Mammary epithelial cell (primary cell): Measurements from ENCODE around the gene LRBA.

Experiments
- CTCF ChIP-seq, 2 donors: IDR thresholded peaks in 1 of 2; conservative IDR thresholded peaks in 1 of 2; 2 replicates each; pipeline ENCODE4 v1.5.1; 2011 to 2012; ENCODE audit warnings: inconsistent platforms in 2 of 2, low read length in 2 of 2, mild to moderate bottlenecking in 2 of 2, control low read depth in 1 of 2, low read depth in 1 of 2; ENCODE audit not compliant: insufficient read depth in 1 of 2; ENCODE audit errors: extremely low read depth in 1 of 2
- EZH2 ChIP-seq: IDR thresholded peaks from 2 replicates; pipeline ENCODE4 v1.6.1; 2012; ENCODE audit warnings: low read length, inconsistent platforms, borderline replicate concordance

DNA sequence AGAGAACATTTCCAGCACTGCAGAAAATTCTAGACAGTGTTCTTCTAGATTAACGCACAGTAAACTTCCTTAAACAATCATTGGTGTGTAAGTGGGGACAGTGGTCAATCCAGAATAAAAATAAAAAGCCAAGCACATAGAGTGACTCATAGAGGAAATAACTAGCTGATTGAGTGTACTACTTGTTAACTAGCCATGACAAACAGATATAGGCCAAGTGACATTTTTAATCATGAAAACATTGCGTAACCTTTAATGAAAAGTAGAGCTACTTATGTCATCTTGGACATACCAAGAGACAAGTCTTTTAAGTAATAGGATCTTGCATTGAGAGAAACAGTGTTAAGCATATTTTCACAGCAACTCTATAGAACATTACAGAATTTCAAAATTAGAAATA, 667.0 kb downstream of the LRBA start:
- no peak for TF ChIP-seq CTCF (conservative IDR thresholded peaks at IDR 0.05 in 1 of 2, IDR thresholded peaks at IDR 0.05 in 1 of 2; ENCODE audit: extremely low read depth in 1 of 2, insufficient read depth in 1 of 2, low read depth in 1 of 2, low read length in 2 of 2)
- no peak for TF ChIP-seq EZH2
